Smooth muscle cell of the brain vasculature (primary cell): ENCODE results near the gene LCE2B.

Experiments used
- DNase-seq: peaks from one replicate; pipeline ENCODE4 v3.0.0-alpha.2; 2012; ENCODE audit warnings: low read depth, low spot score

Gene LCE2B

GRCh38 chr1:152735648-152736047 lies 49.7 kb downstream of the LCE2B start:
- no peak for DNase-seq
